ENCODE data around the gene RPS24. TPM values are rescaled to one million over a fixed set of nuclear protein-coding genes. Genes with fewer than 3 reads are reported as not detected.

The RPS24 gene
- total RNA-seq, 1 donor from 2014 or later = 1,484 TPM

DNA sequence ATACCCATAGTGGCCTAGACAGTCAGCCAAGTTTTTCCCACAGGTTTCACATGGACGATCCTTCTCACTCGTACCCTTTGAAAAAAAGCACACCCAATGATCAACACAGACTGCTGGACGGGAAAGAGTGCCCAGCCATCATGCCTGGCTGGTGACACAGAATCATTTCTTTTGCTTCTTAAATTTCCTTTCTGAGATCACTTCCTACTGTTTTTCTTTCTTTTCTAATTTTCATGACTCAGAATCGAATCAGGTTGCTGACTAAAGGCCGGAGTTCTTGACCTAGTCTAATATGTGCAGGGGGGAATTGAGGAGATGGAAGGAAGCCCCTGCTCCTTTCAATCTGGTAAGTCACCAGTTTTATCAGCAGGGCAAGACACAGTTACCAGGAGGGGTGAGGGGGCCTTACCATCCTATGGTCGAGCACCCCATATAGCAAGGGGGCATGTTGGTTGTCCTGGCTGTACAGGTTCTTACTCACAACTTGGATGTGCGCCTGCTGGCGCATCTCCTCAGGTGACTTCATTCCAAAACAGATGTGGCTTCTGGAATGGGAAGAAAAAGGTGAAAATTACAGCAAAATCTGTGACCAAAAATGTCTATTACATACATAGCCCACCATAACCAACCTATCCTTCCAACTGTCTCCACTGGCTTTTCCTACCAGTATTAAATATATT is 7.8 kb upstream of the RPS24 start:
- DNase-seq (ENCODE audit: low read depth in 2 of 2) = peak in 1 of 2 donors; percentile 68

DNA sequence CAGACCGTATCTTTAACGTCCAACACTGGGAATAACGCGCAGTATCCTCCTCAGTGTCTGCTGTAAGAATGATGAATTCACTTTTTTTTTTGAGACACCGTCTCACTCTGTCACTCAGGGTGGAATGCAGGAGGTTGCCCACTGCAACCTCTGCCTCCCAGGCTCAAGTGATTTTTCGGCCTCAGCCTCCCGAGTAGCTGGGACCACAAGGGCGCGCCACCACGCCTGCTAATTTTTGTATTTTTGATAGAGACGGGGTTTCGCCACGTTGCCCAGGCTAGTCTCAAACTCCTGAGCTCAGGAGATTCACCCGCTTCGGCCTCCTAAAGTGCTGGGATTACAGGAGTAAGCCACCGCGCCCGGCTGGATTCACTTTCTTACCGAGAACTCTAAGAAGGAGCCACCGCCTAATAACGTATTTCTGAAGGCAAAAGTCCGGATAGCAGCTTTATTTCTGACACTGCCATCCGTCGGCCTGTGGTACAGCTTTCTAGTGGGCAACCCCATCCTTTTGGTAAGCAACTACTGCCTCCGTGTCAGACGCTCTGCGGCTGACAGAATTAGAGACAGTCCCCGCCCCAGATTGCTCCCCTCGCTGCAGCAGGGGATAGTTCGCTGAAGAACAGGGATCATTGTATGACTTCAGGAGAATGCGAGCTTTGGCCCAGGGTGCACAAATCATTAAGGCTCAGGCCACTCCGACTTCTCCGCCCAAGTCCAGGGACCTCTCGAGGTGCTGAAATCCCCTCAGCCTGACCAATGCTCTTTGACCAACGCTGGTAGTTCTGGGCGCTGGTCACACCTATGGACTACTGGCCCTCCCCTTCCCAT is 5.0 kb upstream of the RPS24 start:
- peak in 1 of 2 donors; percentile 68 for DNase-seq (ENCODE audit: low read depth in 2 of 2)

DNA sequence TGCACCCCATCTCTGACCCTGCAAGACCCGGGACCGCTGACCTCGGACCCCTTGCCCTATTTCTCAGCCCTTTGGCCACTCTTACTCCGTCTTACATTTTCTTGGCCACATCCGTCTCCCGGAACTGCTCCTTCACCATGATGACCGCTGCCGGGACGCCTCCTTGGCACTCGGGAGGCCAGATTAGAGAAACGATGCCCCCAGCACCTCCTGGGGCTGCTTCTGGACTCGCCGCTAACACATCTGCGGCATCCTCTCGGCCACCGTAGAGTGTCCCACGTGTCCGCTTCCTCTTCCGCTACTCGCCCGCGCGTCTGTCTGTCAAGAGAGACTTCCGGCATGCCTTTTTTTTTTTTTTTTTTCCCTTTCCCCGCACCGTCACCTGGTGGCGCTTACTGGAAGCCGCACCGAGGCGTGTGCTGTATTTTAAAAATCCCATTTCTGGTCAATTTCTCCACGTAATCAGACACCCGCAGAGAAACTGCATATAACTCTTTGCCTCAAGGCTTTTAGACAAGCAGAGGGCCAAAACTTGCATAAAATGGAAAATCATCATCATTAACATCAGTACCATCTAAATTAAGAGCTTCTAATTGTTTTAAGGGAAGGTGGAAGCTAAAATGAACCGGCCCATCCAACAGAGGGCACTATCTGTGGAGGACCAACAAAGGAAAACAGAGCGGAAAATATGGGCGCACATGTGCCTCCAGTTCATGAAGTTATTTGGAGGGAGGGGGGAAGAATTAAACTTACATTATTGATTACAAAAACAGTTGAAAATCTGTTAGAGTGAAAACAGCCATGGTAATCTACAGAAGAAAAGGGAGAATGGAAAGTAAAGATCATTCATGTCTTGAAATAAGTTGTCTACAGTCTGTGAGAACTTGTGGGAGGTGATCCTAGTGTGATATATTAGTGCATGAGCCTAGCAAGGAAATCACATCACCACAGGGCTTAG is 4.1 kb upstream of the RPS24 start, which contains the start of gene POLR3A:
TSS of gene POLR3A (minus strand) at position 247 of the 958 bp plus-strand sequence. CDS start at position 139, 108 bp downstream.
- DNase-seq (ENCODE audit: low read depth in 2 of 2) = peak; percentile 97 to 98

DNA sequence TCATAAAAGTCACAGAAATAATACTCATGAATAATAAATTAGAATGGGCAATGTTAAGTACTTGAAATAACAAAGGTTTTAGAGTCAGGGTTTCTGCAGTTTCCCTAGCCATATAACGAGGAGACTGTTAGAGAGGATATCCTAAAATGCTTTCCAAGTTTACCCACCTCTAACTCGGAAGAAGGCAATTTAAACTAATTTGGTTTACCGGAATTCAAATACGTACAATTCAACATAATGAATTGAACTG is 351 bp upstream of the RPS24 start:
- no peak for DNase-seq (ENCODE audit: low read depth in 2 of 2)

DNA sequence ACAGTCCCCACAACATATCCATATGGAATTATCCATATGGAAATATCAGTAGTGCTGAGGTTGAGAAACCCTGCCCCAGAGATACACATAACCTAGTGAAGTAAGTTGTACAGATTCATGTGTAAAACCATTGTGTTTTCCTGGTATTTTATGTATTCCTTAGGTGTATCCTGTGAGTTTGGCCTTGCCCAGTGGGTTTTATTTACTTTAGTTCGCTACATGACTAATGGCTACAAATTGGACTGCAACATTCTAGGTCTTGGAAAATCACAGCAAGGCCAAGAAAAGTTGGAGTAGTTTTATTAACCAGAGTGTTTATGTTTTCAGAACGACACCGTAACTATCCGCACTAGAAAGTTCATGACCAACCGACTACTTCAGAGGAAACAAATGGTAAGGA is 1.4 kb downstream of the RPS24 start:
- peak in 1 of 2 donors; percentile 32 for DNase-seq (ENCODE audit: low read depth in 2 of 2)

DNA sequence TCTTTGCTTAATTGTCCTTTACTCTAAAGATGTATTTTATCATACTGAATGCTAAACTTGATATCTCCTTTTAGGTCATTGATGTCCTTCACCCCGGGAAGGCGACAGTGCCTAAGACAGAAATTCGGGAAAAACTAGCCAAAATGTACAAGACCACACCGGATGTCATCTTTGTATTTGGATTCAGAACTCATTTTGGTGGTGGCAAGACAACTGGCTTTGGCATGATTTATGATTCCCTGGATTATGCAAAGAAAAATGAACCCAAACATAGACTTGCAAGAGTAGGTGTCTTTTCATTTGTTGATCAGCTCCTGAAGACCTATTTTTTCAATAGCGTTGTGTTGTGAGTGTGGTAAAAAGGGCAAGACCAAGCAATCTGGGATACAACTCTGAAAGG is 1.8 kb downstream of the RPS24 start:
- no peak for DNase-seq (ENCODE audit: low read depth in 2 of 2)

DNA sequence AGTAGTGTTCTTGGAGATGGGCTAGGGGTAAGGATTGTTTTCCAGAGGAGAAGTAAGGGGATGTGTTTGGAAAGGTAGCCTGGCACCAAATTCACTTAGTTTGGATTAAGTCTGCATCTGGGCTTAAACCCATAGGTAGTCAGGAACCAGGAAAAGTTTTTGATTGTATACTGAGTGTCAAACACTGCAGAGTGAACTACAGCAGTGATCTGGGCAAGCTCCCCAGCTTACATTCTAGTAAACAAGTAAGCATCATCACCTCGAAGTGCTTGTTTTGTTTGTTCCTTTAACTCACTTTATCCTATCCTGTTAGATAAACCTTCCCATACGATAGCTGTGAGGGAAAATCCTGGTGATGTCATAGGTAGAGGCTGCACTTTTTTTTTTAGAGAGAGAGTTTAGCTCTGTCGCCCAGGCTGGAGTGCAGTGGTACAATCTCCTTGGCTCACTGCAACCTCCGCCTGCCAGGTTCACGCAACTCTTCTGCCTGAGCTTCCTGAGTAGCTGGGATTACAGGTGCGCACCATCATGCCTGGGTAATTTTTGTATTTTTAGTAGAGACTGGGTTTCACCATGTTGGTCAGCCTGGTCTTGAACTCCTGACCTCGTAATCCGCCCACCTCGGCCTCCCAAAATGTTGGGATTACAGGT is 2.4 kb downstream of the RPS24 start:
- no peak for DNase-seq (ENCODE audit: low read depth in 2 of 2)

DNA sequence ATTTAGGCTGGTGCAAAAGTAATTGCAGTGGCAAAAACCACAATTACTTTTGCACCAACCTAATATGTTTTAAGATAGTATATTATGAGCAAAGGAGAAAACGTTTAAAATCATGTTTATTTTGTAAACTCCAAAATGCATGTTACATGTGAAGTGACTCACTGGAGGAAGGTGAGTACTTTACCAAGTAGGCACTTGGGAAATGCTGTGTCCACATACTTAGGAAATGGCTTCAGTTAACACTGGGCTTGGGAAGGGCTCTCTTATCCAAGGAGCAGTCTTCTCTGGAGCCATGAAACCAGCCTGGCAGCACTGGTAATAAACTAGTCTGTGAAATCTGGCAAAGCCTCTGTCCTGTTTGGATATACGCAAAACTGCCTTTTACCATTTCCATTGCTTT is 4.4 kb downstream of the RPS24 start:
- DNase-seq (ENCODE audit: low read depth in 2 of 2) = peak in 1 of 2 donors; percentile 43

DNA sequence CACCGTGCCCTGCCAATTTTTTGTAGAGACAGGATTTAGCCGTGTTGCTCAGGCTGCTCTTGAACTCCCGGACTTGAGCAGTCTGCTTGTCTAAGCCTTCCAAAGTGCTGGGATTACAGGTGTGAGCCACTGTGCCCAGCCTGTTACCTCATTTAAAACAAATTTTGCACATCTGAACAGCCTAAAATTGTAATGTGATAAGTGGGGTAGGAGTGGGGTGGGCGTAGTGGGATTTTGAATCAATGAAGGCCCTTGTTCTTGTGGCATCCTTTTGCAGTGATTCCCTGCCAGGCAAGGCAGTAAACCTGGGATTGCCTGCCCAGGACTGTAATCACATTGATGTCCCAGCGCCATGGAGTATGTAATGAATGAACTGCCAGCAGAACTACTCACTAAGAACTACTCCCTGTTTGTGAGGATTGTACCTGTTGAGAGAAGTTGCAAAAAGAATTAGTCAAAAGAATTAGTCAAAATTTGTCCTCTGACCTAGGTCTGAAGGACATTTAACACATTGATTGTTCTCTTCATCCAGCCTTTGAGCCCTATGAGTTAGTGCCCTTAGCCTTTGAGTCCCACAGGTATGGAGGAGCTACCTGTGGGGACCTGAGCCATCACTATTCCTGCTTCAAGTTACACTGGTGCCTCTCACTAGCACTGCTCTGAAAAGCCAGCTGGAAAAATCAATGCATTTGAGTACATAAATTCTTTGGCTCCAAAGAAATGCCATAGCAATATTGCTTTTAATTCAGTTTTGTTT is 5.3 kb downstream of the RPS24 start:
- DNase-seq (ENCODE audit: low read depth in 2 of 2) = no peak

DNA sequence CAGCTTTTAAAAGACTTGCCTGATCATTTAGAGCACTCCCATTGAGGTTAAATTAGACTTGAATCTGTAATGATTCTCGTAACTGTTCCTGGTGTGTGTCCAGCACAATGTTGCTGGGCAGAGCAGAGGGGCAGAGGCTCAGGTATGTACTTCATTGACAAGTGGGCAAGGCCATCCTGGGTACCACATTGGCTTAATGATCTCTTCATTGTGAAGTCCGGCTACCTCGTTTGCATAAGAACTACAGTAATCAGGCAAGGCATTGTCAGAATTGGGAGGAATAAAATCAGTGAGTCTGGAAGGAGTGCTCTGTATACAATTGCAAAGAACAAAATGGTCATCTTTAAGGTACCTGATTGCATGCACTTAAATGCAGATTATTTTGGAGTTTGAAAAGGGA is 6.1 kb downstream of the RPS24 start:
- no peak for DNase-seq (ENCODE audit: low read depth in 2 of 2)

DNA sequence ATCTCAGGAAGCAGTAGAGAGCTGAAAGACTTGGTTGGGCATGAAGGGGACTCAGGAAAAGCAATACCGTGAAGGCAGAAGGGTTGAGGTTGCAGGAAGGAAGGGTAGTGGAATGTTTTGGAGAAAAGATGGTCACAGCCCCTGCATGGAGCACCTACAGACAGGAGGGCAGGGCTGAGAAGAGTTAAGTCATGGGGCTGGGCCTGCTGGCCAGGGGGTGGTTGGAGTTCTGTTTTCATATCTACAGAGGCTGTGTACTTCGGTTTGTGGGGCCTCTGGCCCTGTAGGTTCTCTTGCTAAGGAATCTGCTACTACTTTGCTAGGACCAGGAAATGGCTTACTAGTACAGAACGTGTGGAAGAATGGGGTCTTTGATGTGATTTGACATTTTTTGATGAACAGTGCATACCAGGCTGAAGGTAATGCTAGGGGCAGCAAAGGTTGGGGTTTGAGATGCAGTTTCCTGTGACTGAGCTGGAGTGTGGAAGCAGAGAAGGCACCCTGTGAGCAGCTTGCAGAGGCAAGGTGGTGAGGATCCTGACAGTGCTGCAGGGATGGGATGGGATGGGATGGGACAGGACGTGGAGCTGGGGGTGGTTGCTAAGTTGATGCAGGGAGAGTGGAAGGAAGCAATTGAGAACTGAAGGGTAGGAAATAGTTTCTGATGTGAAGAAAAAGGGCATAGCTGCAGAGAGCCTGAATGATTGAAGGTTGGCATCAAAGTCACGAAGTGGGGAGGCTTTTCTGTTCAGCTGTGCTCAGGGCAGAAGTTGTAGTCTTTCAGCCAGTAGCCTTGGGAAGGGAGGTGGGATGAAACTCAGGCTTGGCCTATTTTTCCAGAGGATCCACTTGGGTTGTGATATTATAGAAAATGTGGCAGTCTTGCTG is 7.8 kb downstream of the RPS24 start:
- no peak for DNase-seq (ENCODE audit: low read depth in 2 of 2)

DNA sequence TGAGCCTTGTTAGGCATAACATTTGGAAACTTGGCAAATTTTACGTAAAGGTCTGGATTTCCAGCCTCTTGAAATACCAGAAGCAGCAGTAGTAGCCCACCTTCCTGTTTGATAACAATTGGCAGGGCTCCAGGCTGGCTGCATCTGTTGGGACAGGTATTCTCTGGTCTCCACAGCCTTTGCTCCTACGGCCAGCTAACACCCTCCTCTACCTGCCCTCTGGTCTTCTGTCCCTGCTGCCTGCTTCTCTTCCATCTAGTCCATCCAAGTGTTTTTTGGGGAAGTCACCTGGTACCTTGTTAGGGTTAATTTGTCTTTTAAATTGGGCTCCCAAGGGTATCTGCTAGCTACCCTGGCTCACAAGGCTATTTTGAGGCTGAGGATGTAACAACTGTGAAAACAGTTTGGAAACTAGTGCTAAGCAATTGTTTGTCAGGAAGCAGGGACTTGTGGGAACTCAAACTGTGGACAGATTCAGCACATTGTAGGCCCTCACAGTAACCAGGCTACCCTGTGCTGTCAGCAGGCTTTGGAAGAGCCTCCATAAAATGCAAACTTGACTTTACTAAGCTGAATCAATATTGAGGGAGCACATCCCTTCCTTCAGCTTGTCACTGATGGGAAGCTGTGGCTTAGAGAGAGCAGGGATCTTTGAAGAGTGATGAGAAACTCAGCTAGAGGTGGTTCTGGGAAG is 8.5 kb downstream of the RPS24 start:
- DNase-seq (ENCODE audit: low read depth in 2 of 2) = peak; percentile 27 to 42

DNA sequence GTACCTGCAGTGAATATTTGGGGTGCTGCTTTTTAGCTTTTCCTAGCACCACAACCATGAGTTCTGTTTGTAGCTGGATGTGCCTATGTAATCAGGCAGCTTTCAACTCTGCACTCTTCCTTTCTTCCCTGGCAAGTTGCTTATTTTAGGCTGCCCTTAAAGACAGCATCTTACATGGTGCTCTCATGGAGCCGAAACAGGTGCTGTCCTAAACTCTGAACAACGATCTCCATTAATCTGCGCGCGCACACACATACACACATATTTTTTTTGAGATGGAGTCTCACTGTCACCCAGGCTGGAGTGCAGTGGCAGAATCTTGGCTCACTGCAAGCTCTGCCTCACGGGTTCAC is 9.1 kb downstream of the RPS24 start:
- DNase-seq (ENCODE audit: low read depth in 2 of 2) = no peak

DNA sequence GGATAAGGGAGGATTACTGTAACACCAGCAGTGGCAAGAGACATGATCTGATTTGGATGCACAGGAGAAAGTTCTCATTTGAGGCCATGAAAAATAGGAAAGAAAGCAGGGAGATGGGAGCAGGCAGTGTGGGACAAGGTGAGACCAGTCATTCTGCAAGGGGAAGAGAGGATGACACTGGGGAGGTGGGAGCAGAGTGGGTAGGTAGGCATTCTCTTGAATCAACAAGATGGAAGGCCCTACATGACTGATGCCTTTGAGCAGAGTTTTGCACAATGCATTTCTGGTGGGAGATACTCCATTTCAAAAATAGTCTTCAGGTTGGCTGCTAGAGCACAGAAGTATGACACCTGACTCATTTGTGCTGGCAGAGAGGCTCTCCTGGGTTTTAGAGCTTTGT is 10.5 kb downstream of the RPS24 start:
- no peak for DNase-seq (ENCODE audit: low read depth in 2 of 2)

DNA sequence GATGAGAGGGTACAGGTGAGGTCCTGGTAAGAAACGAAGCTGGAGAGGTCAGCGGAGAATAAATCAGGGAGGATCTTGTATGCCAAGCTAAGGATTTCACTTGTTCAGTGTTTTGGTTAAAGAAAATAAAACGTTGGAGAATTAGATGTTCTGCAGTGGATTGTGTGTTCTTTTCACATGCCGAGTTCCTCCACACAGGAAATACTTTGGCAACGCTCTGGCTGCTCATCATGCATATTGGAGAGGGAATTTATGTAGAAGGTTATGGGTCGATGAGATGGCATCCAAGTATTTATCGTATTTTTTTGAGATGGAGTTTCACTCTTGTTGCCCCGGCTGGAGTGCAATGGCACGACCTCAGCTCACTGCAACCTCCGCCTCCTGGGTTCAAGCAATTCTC is 11.0 kb downstream of the RPS24 start:
- no peak for DNase-seq (ENCODE audit: low read depth in 2 of 2)

DNA sequence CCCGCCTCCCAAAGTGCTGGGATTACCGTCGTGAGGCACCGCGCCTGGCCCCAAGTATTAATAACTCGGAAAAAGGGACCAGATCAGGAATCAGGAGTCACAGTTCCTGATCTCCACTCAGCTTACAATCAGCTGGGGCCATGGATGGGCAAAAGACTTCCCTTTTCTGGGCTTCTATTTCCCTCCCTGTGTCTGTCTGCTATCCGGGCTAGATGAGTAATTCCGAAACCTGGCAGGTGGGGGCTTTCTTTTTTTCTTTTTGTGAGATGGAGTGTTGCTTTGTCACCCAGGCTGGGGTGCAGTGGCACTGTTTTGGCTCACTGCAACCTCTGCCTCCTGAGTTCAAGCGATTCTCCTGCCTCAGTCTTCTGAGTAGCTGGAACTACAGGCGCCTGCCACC is 11.6 kb downstream of the RPS24 start:
- DNase-seq (ENCODE audit: low read depth in 2 of 2) = no peak

DNA sequence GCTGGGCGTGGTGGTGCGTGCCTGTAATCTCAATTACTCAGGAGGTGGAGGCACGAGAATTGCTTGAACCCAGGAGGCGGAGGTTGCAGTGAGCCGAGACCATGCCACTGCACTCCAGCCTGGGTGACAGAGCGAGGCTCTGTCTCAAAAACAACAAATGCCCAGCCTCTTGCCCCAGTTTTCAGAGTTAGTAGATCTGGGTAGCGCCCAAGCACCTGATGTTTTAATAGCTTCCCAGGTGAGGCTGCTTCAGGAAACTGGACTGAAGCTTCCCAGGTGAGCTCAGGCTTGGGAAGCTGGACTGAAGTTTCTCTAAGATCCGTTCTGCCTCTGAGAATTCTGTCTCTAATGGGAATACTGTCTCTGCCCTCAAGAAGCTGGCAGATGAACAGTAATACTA is 12.2 kb downstream of the RPS24 start:
- no peak for DNase-seq (ENCODE audit: low read depth in 2 of 2)

DNA sequence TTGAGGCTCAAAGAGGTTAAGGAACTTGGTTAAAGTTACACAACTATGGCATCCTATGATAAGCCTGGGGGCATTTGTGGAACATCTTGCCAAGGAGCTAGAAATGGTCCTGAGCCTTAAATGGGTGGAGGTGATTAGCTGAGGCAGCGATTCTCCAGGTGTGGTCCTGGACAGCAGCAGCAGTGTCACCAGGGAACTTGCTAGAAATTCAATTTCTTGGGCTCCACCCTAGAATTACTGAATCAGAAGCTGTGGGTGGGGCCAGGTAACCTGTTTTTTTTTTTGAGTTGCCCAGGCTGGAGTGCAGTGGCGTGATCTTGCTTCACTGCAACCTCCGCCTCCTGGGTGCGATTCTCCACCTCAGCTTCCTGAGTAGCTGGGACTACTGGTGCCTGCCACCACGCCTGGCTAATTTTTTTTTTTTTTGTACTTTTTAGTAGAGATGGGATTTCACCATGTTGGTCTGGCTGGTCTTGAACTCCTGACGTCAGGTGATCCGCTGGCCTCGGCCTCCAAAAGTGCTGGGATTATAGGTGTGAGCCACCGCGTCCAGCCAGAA is 13.1 kb downstream of the RPS24 start:
- no peak for DNase-seq (ENCODE audit: low read depth in 2 of 2)

DNA sequence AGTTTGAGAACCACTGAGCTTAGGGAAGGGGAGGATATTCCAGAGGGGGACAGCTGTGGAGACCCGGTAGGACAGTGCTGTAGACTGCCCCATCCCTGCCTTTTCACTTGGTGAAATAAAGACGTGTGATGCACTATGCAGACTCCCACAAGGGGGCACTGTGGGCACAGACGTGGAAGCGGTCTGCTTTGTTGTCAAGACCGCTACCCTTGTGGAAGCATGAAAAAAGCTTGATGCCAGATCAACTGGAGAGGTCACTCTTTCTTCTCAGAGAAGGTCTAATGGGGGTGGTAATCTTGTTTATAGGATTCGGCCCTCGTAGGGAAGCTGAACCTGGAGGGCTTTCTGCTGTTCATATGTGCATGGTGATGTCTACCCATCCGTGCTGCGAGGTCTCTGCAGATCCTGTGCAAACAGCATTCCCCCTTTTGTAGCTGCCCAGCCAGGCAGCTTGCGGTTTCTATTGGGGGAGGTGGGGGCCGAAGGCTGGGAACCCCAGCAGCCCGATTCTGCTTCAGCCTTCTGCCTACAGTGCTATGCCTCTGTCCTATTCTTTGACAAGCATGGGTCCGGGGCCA is 13.7 kb downstream of the RPS24 start:
- peak; percentile 72 to 84 for DNase-seq (ENCODE audit: low read depth in 2 of 2)
